Prostate gland (tissue), 2 donors: Measurements from ENCODE around the gene PPP1R12C. TPM values are rescaled to one million over a fixed set of nuclear protein-coding genes. Genes with fewer than 3 reads are reported as not detected.
"Not testable (repeated sequence)": the region's sequence is repeated elsewhere in the genome, so short reads cannot be mapped to it uniquely, and the experiment has no call there.

ENCODE experiments used
- DNase-seq: peaks from one replicate; pipeline ENCODE4 v3.0.0-alpha.2; 2019; ENCODE audit warnings: low spot score
- H3K27ac ChIP-seq, 2 donors: fragments of 200-600 bp; sonication (generic); 2 replicates each; pipeline ENCODE4 v1.5.1; 2017 to 2019
- H3K27me3 ChIP-seq: fragments of 200-600 bp; sonication (generic); replicated peaks from 2 replicates; pipeline ENCODE4 v1.5.1; 2019; ENCODE audit not compliant: insufficient read depth
- H3K36me3 ChIP-seq, 2 donors: fragments of 200-600 bp; sonication (generic); 1 replicate in 1 of 2; 2 replicates in 1 of 2; pipeline versions ENCODE4 v1.5.1 to v1.8.1; 2017 to 2019
- H3K4me1 ChIP-seq: fragments of 200-600 bp; sonication (generic); replicated peaks from 2 replicates; pipeline ENCODE4 v1.5.1; 2019
- H3K4me3 ChIP-seq, 2 donors: fragments of 200-600 bp; sonication (generic); 2 replicates each; pipeline ENCODE4 v1.5.1; 2017 to 2019
- H3K9me3 ChIP-seq: fragments of 200-600 bp; sonication (generic); 2 replicates; pipeline ENCODE4 v1.5.1; 2017
- CTCF ChIP-seq, 4 experiments: fragments of 200-600 bp in 2 of 4; fragments of 450-650 bp in 2 of 4; sonication (generic) in 2 of 4; IDR thresholded peaks; 1 replicate in 3 of 4; 2 replicates in 1 of 4; pipeline ENCODE4 v1.5.1; 2016 to 2019; ENCODE audit warnings: antibody characterized with exemption in 4 of 4, mild to moderate bottlenecking in 2 of 4, moderate library complexity in 2 of 4
- POLR2A ChIP-seq: fragments of 450-650 bp; IDR thresholded peaks from one replicate; pipeline ENCODE4 v1.6.1; 2016; ENCODE audit warnings: antibody characterized with exemption, mild to moderate bottlenecking
- POLR2AphosphoS5 ChIP-seq: sonication (generic); formaldehyde crosslinking; IDR thresholded peaks from one replicate; pipeline ENCODE4 v1.6.1; 2017; ENCODE audit warnings: antibody characterized with exemption
- WGBS: methylation state at CpG from one replicate; pipeline ENCODE4 v1.1.5; 2018; 5-methylcytosine and 5-hydroxymethylcytosine counted together
- intact Hi-C: fragments of 100-400 bp; cut with DNase I; formaldehyde crosslinking; loops from one replicate; pipeline ENCODE4 v1.14.2; 2022
- total RNA-seq, 2 donors: library from RNA; depleted of rRNA; stranded (reverse); fragments of >200 nt; gene quantifications; one replicate each; pipeline ENCODE4 v1.1.0, GENCODE V29; 2016

The PPP1R12C gene
- total RNA-seq, 2 donors from 2014 or later: 67.8 to 164 TPM

GRCh38 chr19:55068950-55069864 is 48.2 kb downstream of the PPP1R12C start:
- Histone ChIP-seq H3K36me3 (no peaks in the 10 kb centered on the region), H3K9me3 (no peaks in the 10 kb centered on the region), H3K4me3 (peak overlapping the region; percentile 22 to 35), H3K27me3 (no peaks in the 10 kb centered on the region), H3K4me1 (no peaks in the 10 kb centered on the region), H3K27ac (peak overlapping the region; percentile 86 to 90)
- peak; percentile 22 for TF ChIP-seq POLR2AphosphoS5
- peak; percentile 66 for TF ChIP-seq POLR2A
- TF ChIP-seq CTCF (IDR thresholded peaks at IDR 0.05): peak in 2 of 4 experiments; percentile 11 to 23
- 4% methylated on average over 30 of the region's 30 CpGs for WGBS
- peak; percentile 77 for DNase-seq
- intact Hi-C loops: no loop called here

GRCh38 chr19:55067869-55068268 is 49.6 kb downstream of the PPP1R12C start:
- intact Hi-C loops: no loop called here
- H3K36me3 ChIP-seq: no peaks in the 10 kb centered on the region
- no peaks in the 10 kb centered on the region for H3K4me1 ChIP-seq
- 42% methylated on average over 3 of the region's 3 CpGs for WGBS
- H3K27ac ChIP-seq: no peak overlapping the region
- H3K4me3 ChIP-seq: no peak overlapping the region
- DNase-seq: no peak
- no peak for TF ChIP-seq POLR2AphosphoS5
- H3K27me3 ChIP-seq: no peaks in the 10 kb centered on the region
- no peaks in the 10 kb centered on the region for H3K9me3 ChIP-seq

- 13% methylated on average over 2 of the region's 2 CpGs for WGBS
- Histone ChIP-seq H3K4me3 (no peak overlapping the region), H3K27ac (no peak overlapping the region), H3K9me3 (no peaks in the 10 kb centered on the region), H3K4me1 (no peaks in the 10 kb centered on the region), H3K27me3 (no peaks in the 10 kb centered on the region), H3K36me3 (no peaks in the 10 kb centered on the region)
- no peak for DNase-seq
- no peak for TF ChIP-seq POLR2A
- no peak for TF ChIP-seq POLR2AphosphoS5
- TF ChIP-seq CTCF (IDR thresholded peaks at IDR 0.05): no peak
- intact Hi-C loops: no loop called here
Measured at GRCh38 chr19:55066107-55066709, 51.2 kb downstream of the PPP1R12C start.

- H3K36me3 ChIP-seq, H3K4me3 ChIP-seq, intact Hi-C loops, H3K27ac ChIP-seq, DNase-seq, H3K27me3 ChIP-seq, H3K4me1 ChIP-seq, H3K9me3 ChIP-seq: not testable (repeated sequence)
- WGBS: 70% methylated on average over 9 of the region's 9 CpGs
Measured at GRCh38 chr19:55065516-55065915, 51.9 kb downstream of the PPP1R12C start.

- 78% methylated on average over 3 of the region's 3 CpGs for WGBS
- Histone ChIP-seq H3K4me3 (peak overlapping the region in 1 of 2 donors; percentile 82), H3K9me3 (no peaks in the 10 kb centered on the region), H3K27ac (peak overlapping the region; percentile 63 to 71), H3K4me1 (no peaks in the 10 kb centered on the region), H3K36me3 (no peaks in the 10 kb centered on the region), H3K27me3 (no peaks in the 10 kb centered on the region)
- TF ChIP-seq POLR2A (no peak), POLR2AphosphoS5 (no peak), CTCF (IDR thresholded peaks at IDR 0.05) (no peak)
- DNase-seq: no peak
- intact Hi-C loops: no loop called here
Measured at GRCh38 chr19:55063492-55063843, 54.0 kb downstream of the PPP1R12C start.
